NCI-H1105 treated with DMSO at 0.1 percent for 48 hours (cell line): ENCODE data around the gene SLC35G2.
"Not testable (repeated sequence)": the region's sequence is repeated elsewhere in the genome, so short reads cannot be mapped to it uniquely, and the experiment has no call there.

Source experiments
- DNase-seq: peaks from one replicate; lab custom pipeline; 2025; lab: John Stamatoyannopoulos, UW

SLC35G2 gene

DNA sequence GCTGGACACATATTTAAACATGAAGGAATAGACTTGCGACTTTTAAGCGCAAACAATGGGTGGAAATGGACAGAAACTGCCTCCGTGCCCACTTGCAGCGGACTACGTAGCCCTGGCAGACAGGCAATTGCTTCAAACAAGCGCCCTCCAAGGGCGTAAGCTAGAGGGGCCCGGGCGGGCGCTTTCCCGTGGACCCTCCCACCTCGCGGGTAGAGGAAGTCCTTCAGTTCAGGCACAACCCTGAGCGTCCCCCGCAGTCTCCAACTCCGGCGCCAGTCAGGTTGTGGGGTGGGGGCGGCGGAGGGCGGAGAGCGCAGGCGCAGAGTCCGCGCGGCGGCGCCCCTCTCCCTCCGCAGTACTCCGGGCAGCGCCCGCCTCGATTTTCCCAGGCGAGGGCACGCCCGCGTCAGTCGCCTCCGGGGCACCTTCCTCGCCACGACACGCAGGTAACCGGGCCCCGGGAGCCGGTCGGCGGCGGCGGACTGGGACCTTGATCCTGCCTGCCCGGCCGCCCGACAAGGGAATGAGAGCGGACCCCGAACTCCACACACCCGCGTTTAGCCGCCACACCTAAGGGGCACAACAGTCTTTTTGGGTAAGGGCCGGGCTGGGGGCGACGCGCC is at the start of gene SLC35G2:
Gene SLC35G2 (plus strand): TSS at position 358 of the 623 bp plus-strand sequence. CDS start 35,335 bp downstream, outside the sequence.
- DNase-seq = peak; percentile 76

DNA sequence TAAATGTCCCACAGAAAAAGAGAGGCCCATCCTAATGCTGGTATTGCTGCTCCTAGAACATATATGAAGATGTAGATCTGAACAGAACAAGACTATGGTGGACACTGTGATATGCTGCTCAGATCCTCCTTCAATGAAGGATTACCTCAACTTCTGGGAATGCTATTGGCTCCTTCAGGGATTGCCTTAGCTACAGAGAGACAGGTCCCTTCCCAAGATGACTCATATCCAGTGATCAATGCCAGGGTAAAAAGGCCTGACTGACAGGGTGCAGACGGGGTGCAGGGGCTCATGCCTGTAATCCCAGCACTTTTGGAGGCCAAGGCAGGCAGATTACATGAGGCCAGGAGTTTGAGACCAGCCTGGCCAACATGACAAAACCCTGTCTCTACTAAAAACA is 46.2 kb upstream of the SLC35G2 start:
- DNase-seq = no peak

DNA sequence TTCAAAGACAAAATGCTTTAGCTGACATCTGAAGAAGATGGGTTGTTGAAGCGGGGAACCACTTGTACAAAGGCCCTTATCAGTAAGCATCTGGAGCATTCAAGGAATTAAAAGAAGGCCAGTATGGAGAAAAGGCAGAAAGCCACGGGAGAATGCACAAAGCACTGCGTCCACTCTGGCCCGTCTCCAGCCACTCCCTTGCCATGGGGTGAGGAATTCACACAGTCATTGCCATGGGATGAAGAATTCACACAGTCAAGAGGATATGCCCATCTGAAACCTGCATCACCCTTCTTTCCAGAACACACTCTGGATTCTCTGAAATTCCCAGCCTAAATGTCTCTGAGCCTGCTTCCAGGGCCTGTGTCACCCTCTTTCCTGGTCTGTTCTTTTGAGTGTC is 40.1 kb upstream of the SLC35G2 start:
- DNase-seq = no peak

DNA sequence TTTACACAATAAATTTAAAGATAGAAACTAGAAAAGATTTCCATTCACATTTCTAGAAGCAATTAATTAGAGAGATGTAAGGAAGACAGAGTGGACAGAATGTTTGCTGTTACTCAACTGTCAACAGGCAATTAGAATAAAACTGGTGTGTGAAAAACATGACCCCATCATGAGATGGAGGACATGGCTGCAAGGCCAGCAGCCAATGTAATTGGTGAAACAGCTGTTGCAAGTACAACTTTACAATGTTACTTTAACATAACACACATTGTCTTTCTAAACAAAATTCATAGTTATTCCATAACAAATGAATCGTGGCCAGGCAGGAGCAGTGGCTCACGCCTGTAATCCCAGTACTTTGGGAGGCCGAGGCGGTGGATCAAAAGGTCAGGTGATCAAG is 38.2 kb upstream of the SLC35G2 start:
- DNase-seq = no peak

DNA sequence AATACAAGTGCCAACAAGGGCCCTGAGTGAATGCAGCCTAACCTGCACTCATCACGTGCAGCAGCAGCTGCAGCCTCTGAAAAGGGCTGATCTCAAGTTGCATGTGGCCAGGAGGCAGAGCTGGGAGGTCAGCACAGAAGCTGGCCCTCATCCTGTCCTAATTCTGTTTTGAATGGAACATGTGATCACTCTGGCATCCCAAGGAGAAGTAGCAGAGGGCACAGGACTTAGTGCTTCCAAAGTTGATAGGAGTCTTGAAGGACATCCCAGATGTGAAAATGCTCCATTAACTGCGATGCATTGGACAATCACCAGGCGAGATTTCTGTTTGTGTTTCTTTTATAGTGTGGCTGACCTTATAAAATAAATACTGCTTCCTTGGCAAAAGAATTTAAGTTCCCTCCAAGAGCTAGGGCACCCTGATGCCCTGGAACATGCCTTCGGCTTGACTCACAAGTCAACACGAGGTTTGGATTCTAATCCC is 35.2 kb upstream of the SLC35G2 start:
- DNase-seq = no peak

DNA sequence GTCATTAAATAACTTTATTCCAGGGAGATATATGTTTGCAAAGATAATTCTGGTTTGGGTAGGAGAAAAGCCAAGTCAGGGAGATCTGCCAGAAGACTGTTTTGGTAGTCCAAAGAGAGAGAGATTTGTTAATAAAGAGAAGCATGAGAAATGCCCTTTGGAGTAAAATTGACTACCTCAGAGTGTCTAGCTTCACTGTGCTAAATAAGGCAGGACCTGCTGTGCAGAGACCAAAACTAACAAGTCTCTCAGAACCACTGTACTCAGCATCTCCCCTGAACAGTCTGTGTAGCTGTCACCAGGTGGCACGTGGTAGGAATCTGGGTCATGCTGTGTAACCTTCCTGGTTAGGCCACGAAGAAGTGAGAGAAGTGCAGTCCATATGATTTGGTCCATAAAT is 31.6 kb upstream of the SLC35G2 start:
- DNase-seq = no peak

DNA sequence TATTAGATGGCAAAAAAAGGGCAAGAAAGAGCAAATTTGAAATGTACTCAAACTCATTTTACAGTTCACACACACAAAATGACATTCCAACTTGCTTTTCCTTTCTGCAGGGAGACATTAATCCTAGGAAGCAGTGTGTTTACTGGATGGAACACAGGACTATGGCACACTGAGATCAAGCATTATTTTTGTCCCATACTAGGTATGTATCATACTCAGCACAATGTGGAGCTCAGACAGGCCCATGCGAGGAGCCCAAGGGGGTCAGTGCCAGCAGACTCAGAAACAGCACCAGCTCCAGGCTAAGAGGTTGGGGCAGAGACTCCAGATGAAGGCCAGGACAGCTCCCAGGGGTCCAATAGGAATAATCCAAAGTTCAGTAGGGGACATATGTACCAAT is 30.8 kb upstream of the SLC35G2 start:
- no peak for DNase-seq

DNA sequence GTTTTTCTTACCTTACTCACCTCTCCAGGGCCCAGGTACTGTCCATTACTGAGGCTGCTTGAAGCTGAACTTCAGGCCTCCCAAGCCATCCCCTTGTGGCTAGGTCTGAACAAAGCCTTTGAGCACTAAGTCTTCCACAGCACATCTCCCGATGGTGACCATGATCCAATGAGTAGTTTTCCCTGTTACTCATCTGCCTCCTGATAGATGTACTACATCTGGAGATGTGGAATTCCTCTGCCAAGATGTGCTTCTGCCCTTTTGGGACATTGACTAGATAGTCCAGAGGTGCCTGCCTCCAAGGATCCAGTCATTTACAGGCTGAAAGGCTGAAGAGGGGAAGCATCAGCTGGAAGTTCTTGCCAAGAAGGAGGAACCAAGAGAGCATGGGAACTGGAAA is 28.9 kb upstream of the SLC35G2 start:
- DNase-seq = no peak

DNA sequence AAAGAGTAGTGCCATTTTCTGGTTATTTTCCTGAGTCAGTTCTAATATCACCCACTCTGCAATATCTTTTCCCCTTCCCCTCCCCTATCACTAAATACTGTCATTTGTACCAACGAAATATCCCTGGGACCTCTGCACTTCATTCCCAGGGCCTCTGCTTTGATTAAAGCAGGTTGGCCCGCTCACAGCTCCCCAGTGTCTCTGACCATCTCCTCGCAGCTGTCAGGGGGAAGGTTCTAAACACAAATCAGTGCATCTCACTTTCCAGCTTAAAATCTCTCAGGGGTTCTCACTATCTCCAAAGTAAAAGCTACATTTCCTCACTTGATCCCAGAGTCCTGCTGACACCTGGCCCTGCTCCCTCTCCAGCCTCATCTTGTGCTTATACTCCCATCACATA is 28.1 kb upstream of the SLC35G2 start:
- no peak for DNase-seq

DNA sequence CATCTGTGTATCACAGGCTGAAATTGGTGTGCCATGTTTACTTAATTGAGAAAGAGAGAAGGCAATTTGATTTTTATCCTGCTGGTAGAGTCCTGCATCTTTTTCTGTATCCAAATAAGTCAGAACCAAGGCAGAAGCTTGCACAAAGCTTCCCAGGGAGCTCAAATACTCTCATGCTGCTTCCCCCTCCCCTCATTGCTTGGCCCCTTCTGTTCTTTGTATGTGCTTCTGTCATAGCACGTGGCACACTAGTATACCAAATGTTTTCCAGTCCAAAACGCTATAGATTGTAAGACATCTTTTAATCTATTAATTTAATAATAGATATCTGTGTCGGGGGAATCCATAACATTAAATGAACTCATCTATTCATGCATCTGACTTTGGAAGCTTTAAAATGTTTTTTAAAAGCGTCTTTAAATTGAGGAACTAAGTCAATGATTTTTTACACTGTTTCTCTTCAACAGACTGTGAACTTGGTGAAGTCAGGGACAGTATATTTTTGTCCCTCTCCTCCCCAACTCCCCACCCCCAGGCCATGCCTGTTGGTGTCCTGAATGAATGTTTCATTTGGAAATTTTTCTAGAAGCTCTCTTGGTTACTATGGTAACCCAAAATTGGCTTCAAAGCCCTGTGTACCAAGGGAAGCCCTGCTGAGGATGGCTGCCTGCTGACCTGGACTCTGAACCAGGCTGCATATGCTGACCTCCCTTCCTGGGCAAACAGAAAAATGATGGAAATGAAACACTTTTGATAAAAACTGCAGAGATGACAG is 26.2 kb upstream of the SLC35G2 start:
- DNase-seq = no peak

DNA sequence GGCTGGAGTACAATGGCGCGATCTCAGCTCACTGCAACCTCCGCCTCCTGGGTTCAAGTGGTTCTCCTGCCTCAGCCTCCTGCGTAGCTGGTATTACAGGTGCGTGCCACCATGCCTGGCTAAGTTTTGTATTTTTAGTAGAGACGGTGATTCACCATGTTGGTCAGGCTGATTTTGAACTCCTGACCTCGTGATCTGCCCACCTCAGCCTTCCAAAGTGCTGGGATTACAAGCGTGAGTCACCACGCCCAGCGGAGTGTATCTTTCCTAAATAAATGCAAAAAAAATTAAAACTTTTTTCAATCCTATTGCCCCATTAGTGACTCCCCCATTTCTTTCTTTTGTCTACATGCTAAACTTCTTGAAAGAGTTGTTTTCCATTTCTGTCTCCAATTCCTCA is 17.8 kb upstream of the SLC35G2 start:
- DNase-seq = not testable (repeated sequence)

DNA sequence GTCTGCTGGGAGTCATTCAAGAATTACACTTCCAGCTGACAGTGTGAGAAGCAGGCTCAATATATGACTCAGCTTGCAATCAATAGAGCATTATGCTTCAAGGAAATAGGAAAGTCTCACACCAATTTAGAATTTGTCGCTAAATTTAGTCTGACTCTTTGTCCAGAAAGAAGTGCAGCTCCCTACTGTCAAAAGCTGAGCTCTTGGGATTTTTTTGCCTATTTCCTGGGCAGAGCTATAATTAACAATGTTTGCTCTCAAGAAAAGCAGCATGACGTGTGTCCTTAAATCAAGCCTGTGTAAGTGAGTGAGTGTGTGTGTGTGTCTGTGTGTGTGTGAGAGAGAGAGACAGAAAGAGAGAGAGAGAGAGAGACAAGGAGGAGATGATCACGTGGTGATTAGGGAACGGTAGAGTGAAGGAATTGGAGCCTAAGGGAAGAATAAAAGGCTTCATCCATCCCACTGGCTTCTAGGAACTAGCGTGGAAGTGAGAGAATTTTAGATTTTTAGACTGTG is 16.4 kb upstream of the SLC35G2 start:
- DNase-seq = peak; percentile 78

DNA sequence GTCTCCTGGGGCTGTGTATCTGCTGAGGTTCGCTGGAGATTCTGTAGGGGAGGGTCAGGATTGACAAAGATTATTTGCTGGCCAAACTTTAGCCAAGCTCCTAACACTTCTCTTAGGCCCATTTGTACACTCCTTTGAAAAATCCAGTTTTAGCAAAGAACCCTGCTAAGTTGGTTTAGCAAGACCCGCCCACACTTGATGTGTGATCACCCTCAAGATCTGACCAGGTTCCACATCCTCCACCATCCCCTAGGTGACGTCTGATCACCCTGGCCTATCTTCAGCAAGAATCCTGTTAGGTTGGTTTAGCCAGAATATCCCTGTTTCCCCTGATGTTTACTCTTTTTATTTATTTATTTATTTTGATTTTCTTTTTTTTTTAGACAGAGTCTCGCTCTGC is 14.8 kb upstream of the SLC35G2 start:
- no peak for DNase-seq

DNA sequence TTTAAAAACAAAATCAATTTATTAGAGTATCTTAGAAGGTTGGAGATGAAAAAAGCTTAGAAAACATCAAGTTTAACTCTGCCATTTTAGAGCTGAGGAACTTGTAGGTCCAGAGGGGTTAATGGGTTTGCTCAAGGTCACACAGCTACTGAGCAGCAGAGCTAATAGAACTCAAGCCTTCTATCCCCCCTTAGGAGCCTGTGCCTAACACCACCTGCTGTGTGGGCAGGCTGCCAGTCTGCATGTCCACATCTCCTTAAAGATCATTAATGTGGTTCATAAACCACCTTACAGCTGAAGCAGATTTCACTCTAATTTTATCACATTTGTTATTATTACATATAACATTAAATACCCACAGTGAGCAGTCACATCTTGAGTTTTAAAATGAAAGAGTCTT is 14.1 kb upstream of the SLC35G2 start:
- peak; percentile 46 for DNase-seq

DNA sequence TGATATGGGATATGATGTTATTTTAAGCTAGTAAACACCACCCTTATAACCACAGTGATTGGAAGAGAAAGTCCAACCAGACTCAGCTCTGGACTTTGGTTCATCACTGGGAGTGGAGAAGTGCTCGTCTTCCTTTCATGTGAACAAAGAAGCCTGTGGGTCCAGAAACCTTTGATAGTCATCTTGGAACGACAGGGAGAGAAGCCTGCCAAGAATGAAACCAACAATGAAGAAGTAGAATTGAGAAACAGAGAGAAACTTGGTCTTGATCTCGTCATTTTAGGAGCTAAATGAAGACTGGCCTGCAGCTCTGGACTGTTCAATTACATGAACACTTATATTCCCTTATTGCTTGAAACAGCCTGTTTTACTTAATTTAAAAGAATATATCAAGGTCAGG is 13.1 kb upstream of the SLC35G2 start:
- no peak for DNase-seq

DNA sequence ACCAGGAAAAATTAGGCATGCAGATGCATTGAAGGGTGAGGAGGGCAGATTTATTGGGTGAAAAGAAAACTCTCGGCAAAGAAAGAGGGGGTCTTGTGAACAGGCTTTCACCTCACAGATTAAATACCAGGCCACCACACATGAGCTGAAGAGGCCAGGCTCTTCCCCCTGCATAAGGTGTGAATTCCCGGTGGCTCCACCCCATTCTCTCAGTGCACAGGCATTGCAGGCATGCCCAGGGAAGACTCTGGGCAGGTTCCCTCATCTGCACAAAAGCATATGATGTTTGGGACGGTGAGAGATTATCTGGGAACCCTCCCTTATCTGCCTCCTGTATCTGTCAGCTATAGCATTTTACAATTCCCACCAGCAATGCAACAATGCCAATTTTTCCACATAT is 7.2 kb upstream of the SLC35G2 start:
- DNase-seq = no peak

DNA sequence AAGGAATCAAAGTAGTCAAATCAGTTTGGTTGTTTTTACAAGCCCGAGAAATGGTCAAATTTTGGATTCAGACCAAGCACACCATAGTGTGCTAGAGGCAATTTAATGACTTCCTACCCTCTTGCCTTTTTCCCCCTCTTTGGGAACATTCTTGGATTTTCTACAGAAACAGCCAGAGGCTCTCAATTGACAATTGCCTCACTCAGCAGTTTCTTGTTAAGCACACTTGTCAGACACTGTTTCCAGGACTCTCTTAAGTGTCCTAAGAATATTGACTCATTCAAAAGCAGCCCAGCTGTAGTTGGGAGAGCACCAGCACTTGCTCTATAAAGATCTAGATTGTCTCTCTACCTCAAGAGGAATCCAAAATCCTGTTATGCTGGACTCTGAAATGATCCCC is 1.5 kb upstream of the SLC35G2 start:
- DNase-seq = no peak

DNA sequence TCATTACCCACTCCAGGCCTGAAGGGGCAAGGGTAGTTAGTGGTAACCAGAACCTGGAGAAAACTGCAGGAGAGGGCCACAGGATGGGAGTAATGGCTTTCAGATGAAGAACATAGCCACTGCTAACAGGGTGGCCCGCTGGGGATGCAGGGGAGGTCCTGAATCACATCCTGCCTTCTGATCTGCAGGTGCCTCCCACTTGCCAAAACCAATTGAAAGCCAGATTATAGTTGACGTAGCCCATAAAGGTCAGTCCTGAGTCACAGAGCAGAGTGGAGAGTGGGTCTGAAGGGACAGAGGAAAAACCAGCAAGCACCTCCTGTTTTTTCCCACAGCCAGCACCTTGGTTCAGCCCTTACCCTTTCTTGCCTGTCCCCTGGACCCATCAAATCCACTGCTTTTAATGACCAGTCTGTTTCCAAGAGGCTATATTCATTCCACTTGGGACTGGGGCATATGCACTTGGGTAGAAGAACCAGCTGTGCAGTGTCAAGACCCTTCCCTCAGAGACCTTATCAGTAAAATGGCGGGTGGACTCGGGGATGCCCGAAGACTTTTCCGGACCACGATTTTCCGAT is 646 bp upstream of the SLC35G2 start:
- no peak for DNase-seq

DNA sequence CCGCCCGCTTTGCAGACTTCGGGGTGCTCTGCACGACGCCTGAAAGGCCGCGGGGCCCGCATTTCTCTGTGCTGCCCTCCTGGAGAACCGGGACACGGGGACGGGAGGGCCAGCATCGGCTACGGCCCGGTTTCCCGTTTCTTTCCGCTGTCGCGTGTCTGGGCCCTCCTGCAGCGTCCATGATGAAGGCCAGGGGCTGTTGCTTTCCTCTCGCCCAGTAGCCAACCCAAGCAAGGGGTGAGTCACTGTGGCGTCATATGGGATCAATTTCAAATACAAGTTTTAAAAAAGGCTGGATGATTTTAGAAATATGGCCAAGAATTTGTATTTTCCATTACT is 435 bp downstream of the SLC35G2 start:
- DNase-seq = peak; percentile 75

DNA sequence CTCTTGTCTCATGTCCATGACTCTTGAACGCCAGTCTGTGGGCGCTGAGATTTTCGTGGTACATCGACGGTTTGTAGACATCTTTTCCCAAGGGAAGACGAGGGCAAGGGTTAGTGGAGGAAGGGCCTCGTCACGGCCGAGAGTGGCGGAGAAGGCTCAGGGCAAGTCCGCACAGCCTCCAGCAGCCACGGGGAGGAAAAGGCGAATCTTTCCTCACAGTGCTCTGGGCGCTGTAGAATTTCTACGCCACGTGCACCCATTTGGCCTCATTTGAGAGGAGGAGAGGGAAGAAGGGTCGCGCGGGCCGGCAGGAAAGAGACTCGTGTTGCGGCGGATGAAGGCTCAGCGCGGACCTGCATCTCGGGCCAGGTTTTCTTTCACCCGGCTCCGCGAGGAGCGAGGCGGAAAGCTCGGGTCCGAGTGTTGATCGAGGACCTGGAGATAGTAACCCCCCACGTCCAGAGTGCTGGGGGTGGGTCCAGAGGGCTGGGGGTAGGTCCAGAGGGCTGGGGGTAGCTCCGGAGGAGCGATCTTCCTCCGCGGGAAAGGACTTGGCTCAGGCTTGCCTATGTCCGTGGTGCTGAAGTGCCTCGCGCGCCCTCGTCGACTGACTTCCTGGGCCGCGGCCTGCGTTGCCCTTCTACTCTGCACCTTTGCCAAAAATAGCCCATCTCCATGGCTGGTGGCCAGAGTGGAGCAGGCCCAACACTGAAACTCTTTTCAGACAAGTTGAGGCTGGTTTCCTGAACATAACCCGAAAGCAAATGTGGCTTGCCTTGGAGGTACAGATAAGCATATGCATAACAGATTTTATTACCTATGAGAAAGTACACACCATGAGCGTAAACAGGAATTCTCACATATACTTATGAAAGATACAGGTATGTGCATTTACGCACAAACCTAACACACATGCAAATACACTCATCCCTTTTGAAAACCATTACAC is 1.1 kb downstream of the SLC35G2 start:
- peak; percentile 83 for DNase-seq

DNA sequence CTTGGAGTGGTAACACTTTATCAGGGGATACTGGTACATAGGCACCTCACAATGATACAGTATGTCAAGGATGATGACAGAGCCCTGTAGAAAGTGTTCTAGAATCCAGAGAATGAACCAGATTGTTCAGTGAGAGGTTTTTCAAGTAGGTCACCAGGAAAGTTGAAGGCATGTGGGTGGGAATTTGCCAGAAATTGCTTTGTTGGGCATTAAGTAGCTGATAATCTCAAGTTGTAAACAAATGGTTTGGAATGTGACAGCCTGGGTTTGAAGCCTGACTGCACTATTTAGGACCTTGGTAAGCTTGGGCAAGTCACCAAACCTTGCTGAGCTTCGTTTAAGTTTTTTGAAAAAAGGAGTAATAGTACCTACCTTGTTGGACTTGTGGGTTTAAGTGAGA is 12.5 kb downstream of the SLC35G2 start:
- DNase-seq = no peak
